Transverse colon (tissue), 4 donors: ENCODE data around the gene AOPEP.

ENCODE experiments used
- POLR2A ChIP-seq: fragments of 450-650 bp; IDR thresholded peaks from one replicate; pipeline ENCODE4 v1.6.1; 2016; ENCODE audit warnings: antibody characterized with exemption, mild to moderate bottlenecking, moderate library complexity
- POLR2AphosphoS5 ChIP-seq, 3 donors: sonication (generic); formaldehyde crosslinking; IDR thresholded peaks; one replicate each; pipeline ENCODE4 v1.6.1; 2016; ENCODE audit warnings: antibody characterized with exemption in 3 of 3
- TF ChIP-seq, protein P1 (sequence below), 5 experiments: fragments of 200-600 bp in 3 of 5; fragments of 450-650 bp in 2 of 5; sonication (generic) in 3 of 5; IDR thresholded peaks; 1 replicate in 2 of 5; 2 replicates in 3 of 5; pipeline ENCODE4 v1.5.1; 2016 to 2017; ENCODE audit warnings: antibody characterized with exemption in 5 of 5, inconsistent platforms in 3 of 5, mild to moderate bottlenecking in 2 of 5, moderate library complexity in 1 of 5

DNA sequence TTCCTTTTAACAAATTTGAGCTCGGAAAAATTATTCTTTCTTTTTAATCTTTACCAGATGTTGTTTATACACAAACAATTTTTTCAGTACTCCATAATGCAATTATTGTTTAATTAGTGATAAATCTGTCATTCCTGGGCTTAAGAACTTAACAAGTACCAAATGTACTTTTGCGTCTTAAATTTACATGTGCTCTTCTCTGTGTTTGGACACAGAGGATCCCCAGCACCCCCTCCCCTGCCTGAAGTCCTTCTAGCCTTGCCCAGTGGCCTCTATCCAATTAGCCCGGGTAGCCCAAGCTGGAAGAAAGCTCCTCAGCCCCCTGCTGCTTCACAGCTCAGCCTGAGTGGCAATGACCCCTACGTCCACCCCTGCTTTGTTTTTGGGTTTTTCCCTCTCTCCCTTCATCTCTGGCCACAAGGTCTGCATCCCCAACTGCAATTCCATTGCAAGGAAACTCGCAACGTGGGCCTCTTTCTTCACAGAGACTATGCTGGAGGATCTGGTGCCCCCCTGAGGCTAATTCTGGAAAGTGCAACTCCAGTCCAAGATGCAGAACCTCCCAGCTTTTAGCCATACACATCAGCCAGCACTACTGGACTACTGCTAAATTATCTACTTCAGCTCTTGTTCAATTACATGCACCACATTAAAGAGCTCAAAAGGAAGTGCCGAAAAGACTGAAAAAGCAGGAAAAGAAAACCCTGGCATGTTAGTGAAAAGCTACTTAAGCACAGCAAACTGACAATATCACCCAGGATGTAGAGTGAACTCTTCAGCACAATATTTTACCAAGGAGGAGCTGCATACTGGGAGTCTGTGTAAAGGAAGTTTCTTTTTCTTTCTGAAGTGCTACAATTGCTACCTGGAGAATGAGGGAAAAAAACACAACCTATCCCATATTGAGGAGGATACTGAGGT lies 404.8 kb downstream of the AOPEP start:
- TF ChIP-seq, protein P1, sequence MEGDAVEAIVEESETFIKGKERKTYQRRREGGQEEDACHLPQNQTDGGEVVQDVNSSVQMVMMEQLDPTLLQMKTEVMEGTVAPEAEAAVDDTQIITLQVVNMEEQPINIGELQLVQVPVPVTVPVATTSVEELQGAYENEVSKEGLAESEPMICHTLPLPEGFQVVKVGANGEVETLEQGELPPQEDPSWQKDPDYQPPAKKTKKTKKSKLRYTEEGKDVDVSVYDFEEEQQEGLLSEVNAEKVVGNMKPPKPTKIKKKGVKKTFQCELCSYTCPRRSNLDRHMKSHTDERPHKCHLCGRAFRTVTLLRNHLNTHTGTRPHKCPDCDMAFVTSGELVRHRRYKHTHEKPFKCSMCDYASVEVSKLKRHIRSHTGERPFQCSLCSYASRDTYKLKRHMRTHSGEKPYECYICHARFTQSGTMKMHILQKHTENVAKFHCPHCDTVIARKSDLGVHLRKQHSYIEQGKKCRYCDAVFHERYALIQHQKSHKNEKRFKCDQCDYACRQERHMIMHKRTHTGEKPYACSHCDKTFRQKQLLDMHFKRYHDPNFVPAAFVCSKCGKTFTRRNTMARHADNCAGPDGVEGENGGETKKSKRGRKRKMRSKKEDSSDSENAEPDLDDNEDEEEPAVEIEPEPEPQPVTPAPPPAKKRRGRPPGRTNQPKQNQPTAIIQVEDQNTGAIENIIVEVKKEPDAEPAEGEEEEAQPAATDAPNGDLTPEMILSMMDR (IDR thresholded peaks at IDR 0.05), result peak; percentile 75 to 83 (median 78)
- no peak for TF ChIP-seq POLR2A
- TF ChIP-seq POLR2AphosphoS5 (IDR thresholded peaks at IDR 0.05), result no peak
